Hematopoietic multipotent progenitor cell (in vitro differentiated cells): Measurements from ENCODE around the gene SEC23A. TPM values are rescaled to one million over a fixed set of nuclear protein-coding genes. Genes with fewer than 3 reads are reported as not detected.
"Not testable (repeated sequence)": the region's sequence is repeated elsewhere in the genome, so short reads cannot be mapped to it uniquely, and the experiment has no call there.

Source experiments
- DNase-seq, 3 donors: peaks; one replicate each; pipeline ENCODE4 v3.0.0-alpha.2; 2011 to 2015; ENCODE audit warnings: low read depth in 2 of 3, low spot score in 2 of 3
- total RNA-seq: library from RNA; depleted of rRNA; stranded (reverse); fragments of >200 nt; gene quantifications from one replicate; pipeline ENCODE4 v1.2.3, GENCODE V29; 2012

Gene SEC23A
- total RNA-seq, 1 donor: 48.2 TPM

DNA sequence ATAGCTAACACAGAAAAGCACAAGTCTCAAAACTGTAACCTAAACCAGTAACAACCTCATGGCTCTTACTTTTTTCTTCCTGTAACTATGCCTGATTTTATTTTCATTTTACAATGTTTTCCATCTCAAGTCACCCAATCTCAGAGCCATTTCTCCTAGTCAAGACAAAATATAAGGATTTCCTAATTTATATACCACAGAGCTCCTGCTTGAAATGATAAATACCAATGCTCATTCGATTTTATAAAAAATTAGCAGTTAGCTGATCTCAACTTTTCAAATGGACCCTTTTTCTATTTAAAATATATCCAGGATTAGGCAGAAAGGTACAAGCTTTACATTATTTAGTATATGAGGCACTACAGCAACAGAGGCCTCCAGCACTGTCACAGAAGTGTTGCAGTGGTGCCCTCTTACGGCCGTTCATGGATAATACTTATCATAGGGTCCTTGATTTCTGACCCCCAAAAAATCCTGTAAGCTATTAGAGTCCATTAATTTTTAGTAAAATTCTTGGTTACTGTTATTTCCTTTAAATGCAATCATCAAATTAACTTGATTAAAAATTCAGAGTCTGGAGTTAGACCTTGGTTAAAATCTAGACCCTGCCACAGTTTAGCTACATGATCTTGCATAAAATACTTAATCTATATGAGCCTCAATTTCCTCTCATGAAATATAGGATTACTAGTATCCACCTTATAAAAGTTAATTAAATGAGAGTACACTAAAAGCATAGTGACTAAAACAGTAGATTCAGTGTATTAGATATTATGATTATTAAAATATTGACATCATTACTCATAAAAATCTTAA, 68.3 kb downstream of the SEC23A start:
- DNase-seq: no peak

GRCh38 chr14:39033371-39033770, 69.7 kb downstream of the SEC23A start:
- DNase-seq: no peak

GRCh38 chr14:39030209-39030608, 72.8 kb downstream of the SEC23A start:
- DNase-seq: no peak

- DNase-seq: no peak
Observed at GRCh38 chr14:39029789-39030188, 73.2 kb downstream of the SEC23A start.

DNA sequence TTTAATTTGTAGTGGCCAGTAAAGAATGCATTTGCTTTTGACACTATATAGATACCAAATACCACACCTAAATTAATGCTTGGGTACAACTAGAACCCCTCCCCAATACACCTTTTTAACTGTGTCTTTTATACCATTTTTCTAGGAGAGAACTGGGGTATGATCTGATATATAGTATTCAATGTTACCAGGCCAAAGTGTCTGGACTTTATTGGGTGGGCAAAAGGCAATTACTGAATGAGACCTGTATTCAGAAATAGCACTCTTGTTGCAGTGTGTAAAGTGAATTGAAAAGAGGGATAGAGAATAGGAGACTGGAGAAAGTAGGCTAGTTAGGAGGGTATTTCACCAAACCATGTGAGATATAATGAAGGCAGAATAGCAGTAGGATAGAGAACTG, 74.4 kb downstream of the SEC23A start:
- DNase-seq: no peak

GRCh38 chr14:39025810-39026627, 77.0 kb downstream of the SEC23A start:
- DNase-seq: no peak

DNA sequence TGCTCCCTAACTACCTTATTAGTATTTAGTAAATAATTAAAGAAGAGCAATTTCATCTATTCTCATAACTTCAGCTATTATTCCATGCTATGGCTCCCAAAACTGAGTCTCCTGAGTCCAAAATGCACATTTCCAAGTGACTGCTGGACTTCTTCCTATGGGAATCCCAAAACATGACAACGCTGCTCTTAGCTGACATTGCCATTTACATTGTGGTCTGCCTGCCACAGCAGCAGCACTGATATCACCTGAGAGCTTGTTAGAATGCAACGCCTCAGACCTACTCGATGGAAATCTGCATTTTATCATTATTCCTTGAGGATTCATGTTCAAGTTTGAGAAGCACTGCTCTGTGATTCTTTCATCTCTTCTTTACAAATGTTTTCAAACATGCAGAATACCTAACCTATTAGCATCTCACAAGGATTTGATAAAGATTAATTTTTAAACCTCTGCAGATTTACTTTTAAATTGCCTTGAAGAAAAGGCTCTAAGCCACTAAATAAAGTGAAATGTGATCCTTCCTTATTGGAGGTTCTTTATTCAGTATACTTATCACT, 77.7 kb downstream of the SEC23A start:
- DNase-seq: no peak

DNA sequence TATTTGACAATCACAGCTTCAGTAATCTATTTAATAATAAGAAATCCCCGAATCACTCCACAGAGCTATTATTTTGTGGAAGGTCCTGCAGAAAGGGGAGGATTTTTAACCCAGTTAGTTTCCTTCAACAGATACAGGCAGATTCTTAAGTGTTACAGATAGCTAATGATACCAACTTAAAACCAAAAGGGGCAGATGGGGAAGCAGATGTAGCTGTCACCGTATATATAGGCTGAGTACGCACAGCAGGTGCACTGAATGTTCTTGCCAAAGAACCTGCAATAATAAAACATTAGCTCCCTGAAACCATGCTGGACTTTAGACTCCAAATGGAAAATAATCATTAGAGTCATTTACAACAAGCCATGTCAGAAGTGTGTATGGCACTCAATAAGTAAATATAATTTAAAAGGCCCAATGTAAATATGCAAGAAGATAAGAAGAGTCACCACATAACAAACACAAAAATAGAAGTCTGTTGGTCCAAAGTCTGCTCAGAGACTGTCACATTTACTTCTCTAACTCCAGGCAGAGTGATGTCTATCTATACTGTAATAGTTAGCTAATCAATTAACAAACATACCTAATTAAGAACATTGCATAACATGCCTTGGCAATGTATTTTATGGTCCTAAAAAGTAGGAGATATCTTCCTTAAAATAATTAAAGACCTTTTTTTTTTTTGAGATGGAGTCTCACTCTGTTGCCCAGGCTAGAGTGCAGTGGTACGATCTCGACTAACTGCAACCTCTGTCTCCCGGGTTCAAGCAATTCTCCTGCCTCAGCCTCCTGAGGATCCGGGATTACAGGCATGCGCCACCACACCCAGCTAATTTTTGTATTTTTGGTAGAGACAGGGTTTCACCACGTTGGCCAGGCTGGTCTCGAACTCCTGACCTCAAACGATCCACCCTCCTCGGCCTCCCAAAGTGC, 78.8 kb downstream of the SEC23A start:
- DNase-seq: no peak

DNA sequence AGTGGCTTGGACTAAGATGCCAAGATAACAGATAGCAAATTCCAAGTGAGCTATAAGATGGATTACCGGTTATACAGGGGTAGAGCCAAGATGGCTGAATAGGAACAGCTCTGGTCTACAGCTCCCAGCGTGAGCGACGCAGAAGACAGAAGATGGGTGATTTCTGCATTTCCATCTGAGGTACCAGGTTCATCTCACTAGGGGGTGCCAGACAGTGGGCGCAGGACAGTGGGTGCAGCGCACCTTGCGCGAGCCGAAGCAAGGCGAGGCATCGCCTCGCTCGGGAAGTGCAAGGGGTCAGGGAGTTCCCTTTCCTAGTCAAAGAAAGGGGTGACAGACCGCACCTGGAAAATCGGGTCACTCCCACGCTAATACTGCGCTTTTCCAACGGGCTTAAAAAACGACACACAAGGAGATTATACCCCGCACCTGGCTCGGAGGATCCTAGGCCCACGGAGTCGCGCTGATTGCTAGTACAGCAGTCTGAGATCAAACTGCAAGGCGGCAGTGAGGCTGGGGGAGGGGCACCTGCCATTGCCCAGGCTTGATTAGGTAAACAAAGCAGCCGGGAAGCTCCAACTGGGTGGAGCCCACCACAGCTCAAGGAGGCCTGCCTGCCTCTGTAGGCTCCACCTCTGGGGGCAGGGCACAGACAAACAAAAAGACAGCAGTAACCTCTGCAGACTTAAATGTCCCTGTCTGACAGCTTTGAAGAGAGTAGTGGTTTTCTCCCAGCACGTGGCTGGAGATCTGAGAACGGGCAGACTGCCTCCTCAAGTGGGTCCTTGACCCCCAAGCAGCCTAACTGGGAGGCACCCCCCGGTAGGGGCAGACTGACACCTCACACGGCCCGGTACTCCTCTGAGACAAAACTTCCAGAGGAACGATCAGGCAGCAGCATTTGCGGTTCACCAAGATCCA, 85.7 kb downstream of the SEC23A start:
- not testable (repeated sequence) for DNase-seq

DNA sequence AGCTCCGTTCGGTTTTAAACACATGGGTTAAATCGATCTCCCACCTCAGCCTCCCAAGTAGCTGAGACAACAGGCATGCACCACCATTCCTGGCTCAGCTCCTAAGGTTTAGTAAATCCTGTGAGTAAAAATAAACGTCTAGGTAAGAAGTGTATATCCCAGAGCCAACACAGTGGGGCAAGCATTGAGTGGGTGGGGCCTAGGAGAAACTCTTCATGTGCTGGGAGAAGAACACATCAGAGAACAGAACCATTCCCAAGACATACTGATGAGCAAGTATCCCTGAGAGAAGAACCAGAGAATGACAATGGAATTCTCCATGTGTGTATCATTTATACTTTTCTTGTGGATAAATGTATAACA, 86.3 kb downstream of the SEC23A start:
- DNase-seq: no peak

GRCh38 chr14:39015964-39016577, 87.0 kb downstream of the SEC23A start:
- no peak for DNase-seq

GRCh38 chr14:39015360-39015961, 87.6 kb downstream of the SEC23A start:
- peak in 2 of 3 donors; percentile 26 to 69 for DNase-seq

DNA sequence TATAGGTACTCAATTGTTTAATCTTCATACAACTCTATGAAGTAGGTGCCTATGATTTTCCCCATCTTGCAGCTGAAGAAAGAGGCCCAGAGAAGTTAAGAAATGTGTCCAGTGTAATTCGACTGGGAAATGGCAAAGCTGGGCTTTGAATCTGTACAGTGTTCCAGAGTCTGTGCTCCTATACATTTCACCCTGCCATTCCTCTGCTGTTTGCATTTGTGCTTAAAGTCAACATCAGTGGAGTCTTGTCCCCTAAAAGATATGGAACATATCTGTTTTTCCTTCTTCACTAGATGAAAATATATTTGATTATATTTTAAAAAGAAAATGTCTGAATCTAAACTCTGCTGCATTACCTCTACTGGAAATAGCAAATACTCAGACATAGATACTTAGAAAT, 88.6 kb downstream of the SEC23A start:
- no peak for DNase-seq

DNA sequence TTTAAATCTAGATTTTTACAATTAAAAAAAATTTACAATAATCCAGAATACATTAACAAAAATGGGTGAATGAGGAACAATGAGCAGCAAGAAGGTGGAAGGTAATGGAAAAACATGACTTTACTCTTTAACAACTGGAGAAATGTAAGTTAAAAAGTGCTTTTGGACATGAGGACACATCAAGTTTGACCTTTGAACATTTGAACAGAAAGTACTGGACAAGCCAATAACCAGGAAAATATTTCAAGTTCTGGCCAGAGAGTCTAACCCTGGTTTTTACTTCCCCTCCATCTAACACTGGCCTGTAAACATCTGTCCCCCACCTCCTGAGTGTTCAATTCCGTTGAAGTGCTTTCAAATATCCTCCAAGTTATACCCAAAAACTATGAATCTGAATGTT, 94.1 kb downstream of the SEC23A start:
- DNase-seq: not testable (repeated sequence)

GRCh38 chr14:39006721-39007410, 96.2 kb downstream of the SEC23A start:
- DNase-seq: no peak

DNA sequence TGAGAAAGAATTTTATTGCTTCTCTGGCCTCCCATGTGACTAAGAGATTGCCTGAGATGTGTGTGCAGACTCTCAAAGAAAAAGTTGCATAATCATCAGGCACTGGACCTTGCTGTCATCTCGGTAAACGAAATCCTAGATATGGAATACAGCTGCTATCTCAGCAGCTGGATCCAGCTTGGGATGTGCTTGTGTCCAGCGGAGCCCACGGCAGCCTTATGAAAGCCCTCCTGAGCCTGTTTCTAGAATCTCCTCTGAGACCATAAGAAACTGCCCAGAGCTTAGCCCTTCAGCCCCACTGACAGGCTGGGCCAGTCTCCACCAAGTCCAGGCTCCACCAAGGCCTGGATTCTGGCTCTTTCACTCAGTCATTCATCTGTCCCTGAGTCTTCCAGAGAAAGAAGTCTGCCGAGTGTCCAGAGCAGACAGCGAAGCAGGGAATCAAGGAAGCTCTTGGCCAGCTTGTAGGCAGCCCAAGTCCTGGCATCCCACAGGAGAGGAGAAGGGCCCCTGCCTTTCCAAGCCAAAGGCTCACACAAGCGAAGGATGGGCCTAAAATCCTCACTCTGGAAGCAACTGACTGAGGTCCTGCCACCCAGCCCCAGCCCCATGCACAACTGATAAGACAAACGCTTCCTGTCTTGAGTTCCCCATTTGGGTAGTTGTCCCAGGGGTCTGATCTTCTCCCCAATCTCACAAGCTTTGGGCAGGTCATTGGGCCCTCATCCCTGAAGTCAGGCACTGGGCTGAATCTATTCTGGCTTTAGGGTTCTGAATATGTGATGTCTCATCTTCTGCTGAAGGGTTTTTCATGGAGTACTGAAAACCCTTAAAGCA, 97.8 kb downstream of the SEC23A start:
- DNase-seq: peak in 1 of 3 donors; percentile 12

DNA sequence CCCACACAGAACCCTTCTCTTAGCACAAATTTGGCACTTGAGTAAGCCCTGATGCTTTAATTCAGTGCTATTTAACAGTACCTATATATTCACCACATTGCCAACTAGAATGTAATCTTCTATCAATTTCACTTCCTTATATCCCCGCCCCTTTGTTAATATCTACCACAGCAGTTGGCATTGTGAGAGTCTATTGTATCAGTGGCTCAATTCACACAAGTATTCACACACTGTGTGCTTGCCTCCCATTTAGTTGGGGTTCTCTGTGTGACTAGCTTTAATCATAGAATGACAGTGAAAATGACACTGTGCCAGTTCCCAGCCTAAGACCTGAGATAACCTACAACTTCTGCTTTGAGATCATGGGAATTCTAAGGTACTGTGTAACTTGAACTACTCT, 103.1 kb downstream of the SEC23A start:
- DNase-seq: no peak
